Measurements from ENCODE around the gene CELA2B.
"Not testable (repeated sequence)": the region's sequence is repeated elsewhere in the genome, so short reads cannot be mapped to it uniquely, and the experiment has no call there.

The CELA2B gene

DNA sequence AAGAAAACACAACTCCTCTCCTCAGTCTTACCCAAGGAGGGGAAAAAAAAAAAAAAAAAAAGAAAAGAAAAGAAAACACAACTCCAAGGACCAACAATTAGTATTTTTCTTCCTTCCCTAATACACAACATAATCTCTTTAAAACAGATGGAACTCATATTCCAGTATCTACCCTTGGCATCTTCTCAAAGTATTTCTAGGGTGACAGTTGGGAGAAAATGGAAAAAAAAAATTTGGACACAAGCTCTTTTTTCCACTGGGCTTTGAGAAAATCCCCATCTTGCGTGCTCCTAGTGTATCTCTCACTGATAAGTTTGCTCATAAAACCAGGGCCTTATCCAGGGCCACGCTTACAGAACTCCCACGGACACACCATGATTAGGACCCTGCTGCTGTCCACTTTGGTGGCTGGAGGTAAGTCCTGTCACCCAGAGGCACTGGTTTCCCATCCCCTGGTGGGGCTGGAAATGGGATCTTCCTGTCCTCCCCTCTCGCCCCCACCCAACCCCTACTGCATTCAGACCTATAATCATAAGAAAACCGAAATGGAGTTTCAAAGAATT is at the start of gene CELA2B:
Gene CELA2B, plus strand, starts transcription at position 353 of the 563 bp plus-strand sequence. Its CDS starts 22 bp downstream, at position 375.
- no peak for DNase-seq (ENCODE audit: low spot score)

DNA sequence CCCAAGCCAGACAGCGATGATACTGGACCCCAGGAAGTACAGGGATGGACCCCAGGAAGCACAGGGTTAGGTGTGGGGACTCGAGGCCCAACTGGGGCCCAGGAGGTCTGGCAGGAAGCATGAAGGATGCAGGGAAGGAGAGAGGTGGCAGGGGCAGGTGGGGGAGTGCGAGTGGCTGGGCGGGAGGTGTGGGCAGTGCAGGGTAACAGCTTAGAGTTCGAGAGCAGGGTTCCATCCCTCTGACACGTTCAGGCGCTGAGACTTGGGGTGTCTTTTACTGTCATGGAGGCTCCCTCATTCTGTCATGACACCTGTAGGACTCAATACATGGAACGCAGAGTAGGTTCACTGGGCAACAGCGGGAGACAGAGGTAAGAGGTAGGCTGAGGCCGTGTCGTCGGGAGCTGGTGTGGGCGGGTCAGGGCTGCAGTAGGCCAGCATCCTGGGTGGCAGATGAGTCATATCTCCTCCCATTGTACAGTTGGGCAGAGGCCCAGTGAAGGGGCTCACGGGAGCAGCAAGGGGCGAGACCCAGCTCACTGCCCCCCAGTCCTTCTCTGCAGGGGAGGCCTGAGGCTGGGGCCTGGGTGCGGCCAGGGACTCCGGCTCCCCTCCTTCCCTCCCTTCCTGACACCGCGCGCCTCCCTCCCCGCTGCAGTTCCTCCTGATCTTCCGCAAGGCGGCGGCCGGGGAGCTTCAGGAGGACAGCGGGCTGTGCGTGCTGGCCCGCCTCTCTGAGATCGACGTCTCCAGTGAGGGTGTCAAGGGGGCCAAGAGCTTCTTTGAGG is 49.2 kb upstream of the CELA2B start:
- DNase-seq (ENCODE audit: low spot score) = no peak

DNA sequence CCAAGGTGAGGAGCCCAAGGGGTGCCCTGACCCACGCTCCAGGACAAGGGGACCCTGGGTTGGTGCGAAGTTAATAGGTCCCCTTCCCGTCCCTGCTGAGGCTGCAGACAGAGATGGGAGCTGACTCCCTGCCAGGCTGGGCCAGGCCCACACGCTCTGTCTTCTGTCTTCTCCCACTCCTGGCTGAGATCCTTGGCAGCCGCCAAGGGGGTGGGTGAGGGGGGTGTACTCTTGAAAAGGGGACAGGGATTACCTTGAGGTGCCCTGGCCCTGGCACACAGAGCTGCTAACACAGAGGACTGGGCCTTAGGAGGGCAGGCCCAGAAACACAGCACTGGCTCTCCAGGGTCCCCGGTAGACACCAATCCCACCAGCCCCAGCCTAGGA is 48.6 kb upstream of the CELA2B start:
- no peak for DNase-seq (ENCODE audit: low spot score)

DNA sequence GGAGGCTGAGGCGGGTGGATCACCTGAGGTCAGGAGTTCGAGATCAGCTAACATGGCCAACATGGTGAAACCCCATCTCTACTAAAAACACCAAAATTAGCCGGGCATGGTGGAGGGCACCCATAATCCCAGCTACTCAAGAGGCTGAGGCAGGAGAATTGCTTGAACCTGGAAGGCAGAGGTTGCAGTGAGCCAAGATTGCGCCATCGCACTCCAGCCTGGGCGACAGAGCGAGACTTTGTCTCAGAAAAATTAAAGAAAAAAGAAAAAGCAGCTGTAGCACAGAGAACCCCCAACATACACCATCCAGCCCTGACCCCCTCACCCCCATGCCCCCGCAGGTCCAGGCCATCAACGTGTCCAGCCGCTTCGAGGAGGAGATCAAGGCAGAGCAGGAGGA is 47.7 kb upstream of the CELA2B start:
- not testable (repeated sequence) for DNase-seq (ENCODE audit: low spot score)

DNA sequence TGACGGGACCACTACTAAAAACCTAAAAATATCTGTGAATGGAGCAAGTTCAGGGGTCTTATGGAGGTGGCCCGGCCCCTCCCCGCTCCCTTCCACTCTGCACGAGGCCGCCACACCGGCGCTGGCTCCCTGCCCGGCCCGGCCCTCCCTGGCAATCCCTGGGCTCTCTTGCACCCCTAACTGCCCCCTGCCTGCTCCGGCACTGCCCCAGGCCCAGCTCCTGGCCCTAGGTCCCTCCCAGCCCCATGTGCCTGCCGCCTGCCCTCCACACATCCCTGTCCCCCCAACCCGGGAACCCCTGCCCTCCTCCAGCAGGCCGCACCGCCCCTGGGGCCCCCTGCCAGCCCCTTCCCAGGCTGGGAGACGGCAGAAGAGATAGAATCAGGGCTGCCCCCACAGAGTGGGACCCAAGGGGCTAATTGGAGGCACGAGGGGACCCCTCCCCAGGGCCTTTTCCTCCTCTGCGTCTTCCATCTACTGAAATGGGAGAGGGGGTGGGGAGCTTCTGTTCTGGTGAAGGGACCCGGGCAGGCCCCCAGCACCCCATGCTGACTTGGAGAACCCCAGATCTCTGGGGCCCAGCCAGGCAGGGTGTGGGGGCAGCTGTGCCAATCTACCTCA is 47.0 kb upstream of the CELA2B start:
- DNase-seq (ENCODE audit: low spot score) = no peak

DNA sequence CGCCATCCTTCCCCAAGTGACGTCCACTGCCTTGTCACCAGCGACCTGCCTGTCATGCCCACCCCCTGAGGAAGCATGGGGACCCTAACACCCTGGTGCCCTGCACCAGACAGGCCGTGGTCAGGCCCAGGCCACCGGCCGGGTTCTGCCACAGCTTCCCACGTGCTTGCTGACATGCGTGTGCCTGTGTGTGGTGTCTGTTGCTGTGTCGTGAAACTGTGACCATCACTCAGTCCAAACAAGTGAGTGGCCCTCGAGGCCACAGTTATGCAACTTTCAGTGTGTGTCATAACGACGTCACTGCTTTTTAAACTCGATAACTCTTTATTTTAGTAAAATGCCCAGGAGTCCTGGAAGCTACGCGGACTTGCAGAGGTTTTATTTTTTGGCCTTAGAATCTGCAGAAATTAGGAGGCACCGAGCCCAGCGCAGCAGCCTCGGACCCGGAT is 46.2 kb upstream of the CELA2B start:
- DNase-seq (ENCODE audit: low spot score) = no peak

DNA sequence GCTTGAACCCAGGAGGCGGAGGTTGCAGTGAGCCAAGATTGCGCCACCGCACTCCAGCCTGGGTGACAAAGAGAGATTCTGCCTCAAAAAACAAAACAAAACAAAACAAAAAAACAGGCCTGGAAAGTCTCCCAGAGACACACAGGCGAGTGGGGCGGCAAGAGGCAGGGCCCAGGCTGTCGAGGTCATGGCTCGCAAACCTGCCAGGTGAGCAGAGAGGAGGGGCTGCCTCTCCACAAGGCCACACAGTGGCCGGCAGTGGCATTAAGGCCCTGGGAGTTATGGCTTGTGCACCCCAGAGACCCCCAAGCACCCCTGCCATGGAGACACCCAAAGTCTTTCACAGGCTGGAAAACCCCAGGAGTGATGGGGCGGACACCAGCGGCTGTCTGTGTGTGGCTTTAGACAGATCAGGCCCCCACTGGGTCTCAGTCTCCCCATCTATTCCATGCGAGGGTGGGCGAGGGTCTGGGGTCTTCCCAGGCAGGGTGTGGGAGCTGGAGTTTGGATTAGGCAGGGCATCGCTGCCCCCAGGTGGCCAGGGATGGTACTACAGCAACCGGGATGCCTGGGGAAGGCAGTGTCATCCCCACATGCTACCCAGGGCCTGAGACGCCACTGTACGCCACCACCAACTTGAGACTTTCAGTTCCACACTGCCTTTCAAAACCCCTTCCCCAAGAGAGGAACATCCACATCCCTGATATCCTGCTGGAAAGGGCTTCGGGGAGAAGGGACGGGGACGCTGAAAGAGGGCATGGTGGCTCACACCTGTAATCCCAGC is 44.9 kb upstream of the CELA2B start:
- peak; percentile 82 for DNase-seq (ENCODE audit: low spot score)

DNA sequence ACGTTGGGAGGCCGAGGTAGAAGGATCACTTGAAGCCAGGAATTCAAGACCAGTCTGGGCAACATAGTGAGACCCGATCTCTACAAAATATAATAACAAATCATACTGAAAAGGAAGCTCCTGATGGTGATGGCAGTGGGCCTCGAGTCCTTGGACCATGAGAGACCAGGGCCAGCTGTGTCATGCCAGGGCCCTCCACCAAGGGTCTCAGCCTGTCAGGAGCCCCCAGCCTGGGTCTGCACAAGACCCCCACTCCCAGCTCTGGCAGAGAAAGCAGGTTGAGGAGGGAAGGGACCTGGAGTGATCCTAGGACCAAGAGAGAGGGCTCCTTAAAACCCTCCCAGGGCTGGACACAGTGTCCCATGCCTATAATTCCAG is 44.3 kb upstream of the CELA2B start:
- DNase-seq (ENCODE audit: low spot score) = no peak

DNA sequence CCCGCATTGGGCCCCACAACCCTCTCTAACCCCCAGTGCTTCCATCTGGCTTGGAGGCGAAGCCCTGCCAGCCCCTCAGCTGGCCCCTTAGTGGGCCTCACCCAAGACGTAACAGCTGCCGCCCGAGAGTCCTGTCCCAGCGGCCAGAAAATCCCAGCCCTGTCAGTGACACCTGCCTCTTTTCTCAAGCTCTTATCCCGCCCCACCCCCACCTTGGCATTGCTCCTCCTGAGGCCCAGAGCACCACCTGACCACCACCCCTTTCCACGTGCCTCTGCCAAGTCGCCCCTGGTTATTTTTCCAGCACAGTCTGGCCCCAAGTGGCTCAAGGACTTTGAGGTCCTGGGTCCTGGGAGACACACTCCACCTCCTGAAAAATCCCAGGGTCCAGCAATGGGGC is 43.6 kb upstream of the CELA2B start:
- no peak for DNase-seq (ENCODE audit: low spot score)

DNA sequence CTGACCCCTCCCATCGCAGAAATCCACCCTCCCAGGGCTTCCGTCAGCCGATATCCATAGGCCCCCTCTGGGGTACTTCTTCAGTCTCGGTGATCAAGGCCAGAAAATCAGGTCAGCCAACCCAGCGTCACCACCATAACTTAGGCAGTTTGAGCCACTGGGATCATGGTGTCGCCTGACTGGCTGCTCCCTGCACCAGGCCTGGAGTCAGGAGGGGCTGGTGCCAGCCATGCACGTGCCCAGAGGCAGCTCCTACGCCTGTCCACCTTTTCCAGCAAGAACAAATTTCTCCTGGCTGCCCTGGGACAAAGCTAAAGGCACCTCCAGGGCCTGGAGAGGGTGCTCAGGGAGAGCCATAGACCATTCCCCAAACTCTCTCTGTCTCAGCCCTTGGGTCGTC is 42.4 kb upstream of the CELA2B start:
- DNase-seq (ENCODE audit: low spot score) = no peak

DNA sequence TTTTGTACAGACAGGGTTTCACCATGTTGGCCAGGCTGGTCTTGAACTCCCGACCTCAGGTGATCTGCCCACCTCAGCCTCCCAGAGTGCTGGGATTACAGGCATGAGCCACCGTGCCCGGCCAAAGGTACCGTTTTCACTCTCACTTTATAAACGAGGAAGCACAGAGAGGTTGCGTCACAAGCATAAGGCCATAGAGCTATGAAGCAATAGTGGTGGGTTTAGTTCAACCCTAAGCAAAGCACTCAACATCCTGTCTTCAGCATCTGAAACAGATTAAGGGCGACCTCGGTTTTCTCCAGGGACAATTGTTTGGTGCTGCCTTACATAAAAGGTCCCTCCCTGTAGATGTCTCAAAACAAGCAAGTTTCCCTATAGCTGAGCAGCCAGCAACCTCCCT is 41.2 kb upstream of the CELA2B start:
- peak; percentile 59 for DNase-seq (ENCODE audit: low spot score)

DNA sequence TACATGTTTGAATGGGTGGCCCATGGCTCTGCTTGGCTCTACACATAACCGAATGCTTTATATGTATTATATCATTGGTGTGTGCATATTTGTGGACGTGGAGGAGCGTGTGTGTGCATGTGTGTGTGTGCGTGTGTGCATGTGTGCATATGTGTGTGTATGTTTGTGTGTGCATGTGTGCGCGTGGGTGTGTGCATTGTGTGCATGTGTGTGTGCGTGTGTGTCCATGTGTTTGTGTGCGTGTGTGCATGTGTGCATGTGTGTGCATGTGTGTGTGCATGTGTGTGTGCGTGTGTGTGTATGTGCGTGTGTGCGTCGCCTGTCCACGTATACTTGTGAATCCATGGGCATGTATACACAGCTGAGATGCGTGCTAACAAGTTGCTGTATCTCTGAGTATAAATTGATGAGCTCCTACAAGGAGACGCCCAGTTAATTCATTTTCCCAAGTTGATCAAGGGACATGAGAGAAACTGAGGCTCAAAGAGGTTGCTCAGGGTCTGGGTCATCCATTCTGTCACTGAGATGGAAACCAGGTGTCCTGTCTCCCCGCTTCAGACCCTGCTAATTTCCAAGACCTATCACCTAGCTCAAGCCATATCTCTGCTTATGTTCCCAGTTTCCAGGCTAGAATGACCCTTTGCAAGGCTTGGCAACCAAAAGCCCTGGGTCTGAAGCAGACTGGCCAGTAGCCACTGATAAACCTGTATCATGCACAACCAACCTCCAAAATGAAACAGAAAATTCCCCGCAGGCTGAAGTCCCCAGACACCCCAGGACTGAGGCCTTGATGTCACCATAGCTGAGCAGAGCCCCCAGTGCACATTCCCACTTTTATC is 40.4 kb upstream of the CELA2B start:
- DNase-seq (ENCODE audit: low spot score) = no peak

DNA sequence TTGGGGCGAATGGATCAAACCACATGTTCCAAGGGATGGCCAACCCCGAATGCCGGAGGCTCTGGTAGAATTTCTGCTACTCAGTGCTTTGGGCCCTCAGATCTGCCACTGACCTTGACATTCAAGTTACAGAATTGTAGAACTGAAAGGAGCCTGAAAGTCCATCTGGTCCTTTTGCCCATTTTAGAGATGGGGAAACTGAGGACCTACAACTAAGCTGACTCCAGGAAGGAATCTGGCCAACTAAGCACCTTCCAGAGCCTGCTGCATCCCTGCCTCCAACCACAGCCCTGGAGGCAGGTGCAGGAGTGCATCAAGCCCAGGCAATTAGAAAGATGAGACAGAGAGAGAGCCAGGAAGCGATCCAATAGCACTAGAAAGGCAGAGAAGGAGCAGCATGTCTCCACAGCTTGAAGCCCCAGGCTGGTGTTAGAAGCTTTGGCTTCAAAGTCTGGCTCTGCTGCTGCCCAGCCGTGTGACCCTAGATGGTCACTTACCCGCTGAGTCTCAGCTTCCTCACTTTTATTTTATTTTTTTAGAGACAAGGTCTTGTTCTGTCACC is 38.9 kb upstream of the CELA2B start:
- DNase-seq (ENCODE audit: low spot score) = no peak

DNA sequence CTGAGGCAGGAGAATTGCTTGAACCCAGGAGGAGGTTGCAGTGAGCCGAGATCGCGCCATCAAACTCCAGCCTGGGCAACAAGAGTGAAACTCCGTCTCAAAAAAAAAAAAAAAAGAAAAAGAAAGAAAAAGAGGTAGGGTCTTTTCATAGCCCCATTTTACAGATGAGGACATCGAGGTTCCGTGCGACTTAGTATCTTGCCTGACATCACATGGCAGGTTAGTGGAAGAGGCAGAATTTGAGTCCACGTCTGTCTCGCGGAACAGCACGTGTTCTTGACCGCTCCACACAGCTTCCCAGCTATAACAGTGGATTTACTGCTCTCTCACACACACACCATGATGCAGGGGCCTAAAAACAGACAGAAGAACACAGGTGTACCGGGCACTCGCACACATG is 36.6 kb upstream of the CELA2B start:
- no peak for DNase-seq (ENCODE audit: low spot score)

DNA sequence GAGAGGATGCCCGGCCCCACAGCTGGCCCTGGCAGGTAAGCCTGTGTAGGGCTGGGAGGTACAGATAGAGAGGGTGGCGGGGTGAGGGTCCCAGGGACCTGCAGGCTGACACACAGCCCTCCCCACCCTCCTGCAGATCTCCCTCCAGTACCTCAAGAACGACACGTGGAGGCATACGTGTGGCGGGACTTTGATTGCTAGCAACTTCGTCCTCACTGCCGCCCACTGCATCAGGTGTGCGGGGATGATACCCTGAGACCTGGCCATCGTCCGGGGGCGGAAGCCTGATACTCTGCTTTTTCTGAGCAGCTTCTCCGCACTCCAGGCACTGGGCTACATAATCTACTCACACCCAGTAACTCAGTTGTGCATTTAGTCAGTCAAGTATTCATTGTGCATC is 35.5 kb upstream of the CELA2B start:
- DNase-seq (ENCODE audit: low spot score) = no peak

DNA sequence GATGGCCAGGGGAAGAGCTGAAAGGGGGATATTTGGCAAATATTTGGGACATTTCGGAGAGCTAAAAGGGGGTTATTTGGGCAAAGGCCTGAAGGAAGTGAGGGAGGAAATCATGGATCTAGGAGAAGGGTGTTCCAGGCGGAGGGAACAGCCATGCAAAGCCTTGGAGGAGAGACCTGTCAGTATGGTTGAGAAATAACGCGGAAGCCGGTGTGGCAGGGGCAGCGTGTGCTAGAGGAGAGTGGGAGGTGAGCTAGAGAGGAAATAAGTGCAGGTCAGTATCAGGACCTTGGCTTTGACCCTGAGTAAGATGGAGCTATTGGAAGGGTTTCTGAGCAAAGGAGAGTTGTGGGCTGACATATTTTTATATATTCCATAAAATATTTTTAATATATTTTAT is 34.7 kb upstream of the CELA2B start:
- DNase-seq (ENCODE audit: low spot score) = no peak

DNA sequence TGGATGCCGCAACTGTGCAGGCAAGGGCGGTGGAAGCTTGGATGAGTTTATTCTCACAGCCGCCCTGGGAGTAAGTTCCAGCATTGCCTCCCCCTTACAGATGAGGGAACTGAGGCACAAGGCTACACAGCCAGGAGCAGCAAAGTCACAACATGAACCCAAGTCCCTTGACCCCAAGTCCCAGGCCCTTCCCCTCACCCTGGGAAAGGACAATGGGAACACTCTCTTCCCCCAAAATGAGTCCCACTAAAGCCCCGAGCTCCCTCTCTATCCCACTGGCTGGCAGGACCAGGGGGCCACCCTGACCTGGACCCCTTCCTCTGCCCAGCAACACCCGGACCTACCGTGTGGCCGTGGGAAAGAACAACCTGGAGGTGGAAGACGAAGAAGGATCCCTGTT is 33.8 kb upstream of the CELA2B start:
- no peak for DNase-seq (ENCODE audit: low spot score)

DNA sequence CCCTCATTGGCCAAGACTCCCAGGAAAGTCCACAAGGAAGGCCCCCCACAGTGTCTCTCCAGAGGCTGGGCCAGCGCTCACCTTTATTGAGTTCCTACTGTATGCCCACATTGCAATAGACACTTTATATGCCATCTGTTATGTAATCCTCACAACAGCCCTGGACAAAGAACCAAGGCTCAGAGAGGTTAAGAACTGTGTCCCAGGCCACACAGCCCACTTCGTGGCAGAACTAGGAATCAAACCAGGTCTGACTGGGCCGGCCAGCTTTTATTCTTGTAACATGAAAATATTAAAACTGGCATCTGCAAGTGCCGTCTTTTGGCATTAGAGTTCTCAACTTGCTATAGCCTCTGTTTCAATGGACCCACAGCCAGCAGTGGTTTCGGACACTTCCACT is 33.1 kb upstream of the CELA2B start:
- no peak for DNase-seq (ENCODE audit: low spot score)

DNA sequence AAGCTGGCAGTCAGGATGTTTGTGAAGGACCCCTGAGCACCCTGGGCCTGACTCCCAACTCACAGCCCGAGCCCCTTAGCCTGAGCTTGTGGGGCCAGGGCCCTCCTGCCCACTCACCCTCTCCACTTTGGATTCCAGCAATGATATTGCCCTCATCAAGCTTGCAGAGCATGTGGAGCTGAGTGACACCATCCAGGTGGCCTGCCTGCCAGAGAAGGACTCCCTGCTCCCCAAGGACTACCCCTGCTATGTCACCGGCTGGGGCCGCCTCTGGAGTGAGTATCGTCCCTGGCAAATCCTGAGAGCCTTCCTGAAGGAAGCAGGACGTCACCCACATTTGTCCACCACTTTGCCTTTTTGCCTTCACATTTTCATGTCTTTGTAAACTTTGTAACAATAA is 32.6 kb upstream of the CELA2B start:
- no peak for DNase-seq (ENCODE audit: low spot score)

DNA sequence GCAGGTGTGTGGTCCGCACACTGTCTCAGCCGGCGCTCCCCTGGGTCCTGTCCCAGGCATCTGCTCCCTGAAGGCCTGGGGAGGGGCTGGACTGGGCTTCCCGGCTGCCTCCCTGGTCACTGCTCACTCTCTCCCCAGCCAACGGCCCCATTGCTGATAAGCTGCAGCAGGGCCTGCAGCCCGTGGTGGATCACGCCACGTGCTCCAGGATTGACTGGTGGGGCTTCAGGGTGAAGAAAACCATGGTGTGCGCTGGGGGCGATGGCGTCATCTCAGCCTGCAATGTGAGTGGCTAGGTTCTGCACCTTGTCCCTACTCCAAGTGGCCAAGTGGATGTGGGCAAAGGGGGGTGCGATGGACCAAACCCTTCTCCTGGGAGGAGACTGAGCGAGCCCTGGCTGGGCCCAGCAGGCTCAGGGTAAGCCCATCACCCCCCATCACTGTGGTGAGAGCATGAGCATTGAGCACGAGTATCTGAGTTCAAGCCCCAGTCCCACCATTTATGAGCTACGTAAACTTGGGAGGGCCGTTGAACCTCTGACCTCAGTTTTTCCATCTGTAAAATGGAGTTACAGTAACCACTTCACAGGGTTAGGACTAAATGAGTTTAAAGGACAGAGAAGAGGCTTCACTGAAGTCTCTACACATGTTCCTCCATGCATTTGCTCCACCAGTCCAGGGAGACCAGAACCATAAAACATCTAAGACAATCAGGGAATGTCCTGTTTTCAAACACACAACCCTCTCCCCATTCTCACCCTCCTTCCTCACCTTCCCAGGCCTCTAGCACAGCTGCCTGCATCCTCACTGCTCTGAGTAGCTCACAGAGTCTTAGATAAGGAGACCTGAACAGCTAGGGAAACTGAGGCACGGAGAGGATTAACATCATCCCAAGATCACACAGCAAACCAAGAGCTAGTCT is 31.2 kb upstream of the CELA2B start:
- no peak for DNase-seq (ENCODE audit: low spot score)

Data from HuH-7.5 (cell line).